Neural cell (in vitro differentiated cells): ENCODE results near the gene CSMD2.

Experiments used
- CTCF ChIP-seq: fragments of 450-650 bp; IDR thresholded peaks from 2 replicates; pipeline ENCODE4 v1.5.1; 2014; ENCODE audit warnings: antibody characterized with exemption, mild to moderate bottlenecking, moderate library complexity; ENCODE audit not compliant: poor library complexity, severe bottlenecking
- EP300 ChIP-seq: fragments of 450-650 bp; conservative IDR thresholded peaks from 2 replicates; pipeline ENCODE4 v1.6.1; 2014; ENCODE audit warnings: antibody characterized with exemption, mild to moderate bottlenecking, moderate library complexity; ENCODE audit not compliant: poor library complexity, severe bottlenecking
- EZH2 ChIP-seq: fragments of 200-600, 300-800 bp; shearing (Covaris generic), sonication (generic); IDR thresholded peaks from 2 replicates; pipeline ENCODE4 v1.6.1; 2014; ENCODE audit warnings: antibody characterized with exemption, low read length, borderline replicate concordance, mild to moderate bottlenecking; ENCODE audit not compliant: insufficient read depth, poor library complexity, severe bottlenecking
- POLR2AphosphoS5 ChIP-seq: IDR thresholded peaks from 2 replicates; pipeline ENCODE4 v1.6.1; 2012
- RAD21 ChIP-seq: fragments of 450-650 bp; conservative IDR thresholded peaks from 2 replicates; pipeline ENCODE4 v1.6.1; 2014; ENCODE audit warnings: antibody characterized with exemption, mild to moderate bottlenecking, moderate library complexity
- REST ChIP-seq: IDR thresholded peaks from 2 replicates; pipeline ENCODE4 v1.6.1; 2012; ENCODE audit warnings: borderline replicate concordance

- TF ChIP-seq CTCF (no peak), RAD21 (no peak), EP300 (no peak), EZH2 (no peak), REST (no peak), POLR2AphosphoS5 (no peak)
These were observed 127.9 kb downstream of the CSMD2 start for GRCh38 chr1:34037109-34037508.
